H9 (cell line): ENCODE measurements around the gene HLA-DOA. TPM values are rescaled to one million over a fixed set of nuclear protein-coding genes. Genes with fewer than 3 reads are reported as not detected.

ENCODE experiments used
- DNase-seq: peaks from one replicate; pipeline ENCODE4 v3.0.0-alpha.2; 2017
- H2AFZ ChIP-seq: one replicate; pipeline ENCODE4 v1.6.1; 2013; ENCODE audit warnings: mild to moderate bottlenecking, low read length, control low read depth, moderate library complexity
- H2AK5ac ChIP-seq: 2 replicates; pipeline ENCODE4 v1.6.1; 2013; ENCODE audit warnings: low read length, control low read depth, mixed read lengths; ENCODE audit not compliant: insufficient read length
- H2BK120ac ChIP-seq: one replicate; pipeline ENCODE4 v1.6.1; 2013; ENCODE audit warnings: low read depth, mild to moderate bottlenecking, low read length, control low read depth, inconsistent platforms; ENCODE audit not compliant: poor library complexity, severe bottlenecking
- H2BK12ac ChIP-seq: 2 replicates; pipeline ENCODE4 v1.6.1; 2013; ENCODE audit warnings: low read length, control low read depth, mixed read lengths, low read depth; ENCODE audit not compliant: insufficient read length
- H2BK15ac ChIP-seq: 2 replicates; pipeline ENCODE4 v1.6.1; 2013; ENCODE audit warnings: low read depth, low read length, control low read depth
- H2BK20ac ChIP-seq: one replicate; pipeline ENCODE4 v1.6.1; 2013; ENCODE audit warnings: low read depth, mild to moderate bottlenecking, low read length, control low read depth, inconsistent platforms; ENCODE audit not compliant: poor library complexity, severe bottlenecking
- H2BK5ac ChIP-seq: 2 replicates; pipeline ENCODE4 v1.6.1; 2013; ENCODE audit warnings: low read length, control low read depth, mixed read lengths; ENCODE audit not compliant: insufficient read length
- H3K14ac ChIP-seq: 2 replicates; pipeline ENCODE4 v1.6.1; 2013; ENCODE audit warnings: low read length, control low read depth; ENCODE audit not compliant: insufficient read depth
- H3K18ac ChIP-seq: 2 replicates; pipeline ENCODE4 v1.6.1; 2013; ENCODE audit warnings: low read depth, mild to moderate bottlenecking, mixed read lengths, low read length, control low read depth; ENCODE audit not compliant: insufficient read length
- H3K23ac ChIP-seq: 2 replicates; pipeline ENCODE4 v1.6.1; 2013; ENCODE audit warnings: low read length, control low read depth, mixed read lengths, low read depth; ENCODE audit not compliant: insufficient read length
- H3K23me2 ChIP-seq: 2 replicates; pipeline ENCODE4 v1.6.1; 2013; ENCODE audit warnings: low read depth, mild to moderate bottlenecking, mixed read lengths, low read length, control low read depth; ENCODE audit not compliant: insufficient read length, poor library complexity, severe bottlenecking
- H3K27ac ChIP-seq: 2 replicates; pipeline ENCODE4 v1.5.1; 2013; ENCODE audit warnings: low read length, control low read depth, mixed read lengths, low read depth; ENCODE audit not compliant: insufficient read length
- H3K27me3 ChIP-seq: 2 replicates; pipeline ENCODE4 v1.6.1; 2013; ENCODE audit warnings: low read length, control low read depth, inconsistent platforms; ENCODE audit not compliant: insufficient read depth
- H3K4ac ChIP-seq: 2 replicates; pipeline ENCODE4 v1.6.1; 2013; ENCODE audit warnings: low read depth, mild to moderate bottlenecking, control low read depth, inconsistent platforms, low read length, moderate library complexity
- H3K4me1 ChIP-seq: 2 replicates; pipeline ENCODE4 v1.6.1; 2013; ENCODE audit warnings: low read length, control low read depth, inconsistent platforms; ENCODE audit not compliant: insufficient read depth
- H3K4me2 ChIP-seq: 2 replicates; pipeline ENCODE4 v1.6.1; 2013; ENCODE audit warnings: low read length, control low read depth, mixed read lengths; ENCODE audit not compliant: insufficient read length, insufficient read depth
- H3K56ac ChIP-seq: 2 replicates; pipeline ENCODE4 v1.6.1; 2013; ENCODE audit warnings: low read depth, mild to moderate bottlenecking, mixed read lengths, low read length, control low read depth; ENCODE audit not compliant: insufficient read length
- H3K79me1 ChIP-seq: 2 replicates; pipeline ENCODE4 v1.6.1; 2013; ENCODE audit warnings: low read depth, mild to moderate bottlenecking, moderate library complexity, low read length, control low read depth, inconsistent platforms; ENCODE audit not compliant: insufficient read depth, poor library complexity, severe bottlenecking
- H3K79me2 ChIP-seq: 2 replicates; pipeline ENCODE4 v1.6.1; 2013; ENCODE audit warnings: low read length, control low read depth, inconsistent platforms; ENCODE audit not compliant: insufficient read depth
- H3K9ac ChIP-seq: 2 replicates; pipeline ENCODE4 v1.6.1; 2013; ENCODE audit warnings: low read length, control low read depth, mixed read lengths; ENCODE audit not compliant: insufficient read length; ENCODE audit errors: extremely low read depth
- H3K9me3 ChIP-seq: one replicate; pipeline ENCODE4 v1.6.1; 2013; ENCODE audit warnings: low read depth, low read length, inconsistent platforms; ENCODE audit not compliant: control insufficient read depth
- H3T11ph ChIP-seq: one replicate; pipeline ENCODE4 v1.6.1; 2013; ENCODE audit warnings: mild to moderate bottlenecking, low read length, control low read depth, inconsistent platforms
- H4K20me1 ChIP-seq: one replicate; pipeline ENCODE4 v1.6.1; 2013; ENCODE audit not compliant: control insufficient read depth, insufficient read length, insufficient read depth
- H4K5ac ChIP-seq: 2 replicates; pipeline ENCODE4 v1.6.1; 2013; ENCODE audit warnings: low read depth, mild to moderate bottlenecking, mixed read lengths, low read length, control low read depth; ENCODE audit not compliant: insufficient read length
- H4K8ac ChIP-seq: replicated peaks from 2 replicates; pipeline ENCODE4 v1.6.1; 2013; ENCODE audit warnings: low read length, control low read depth, mixed read lengths, low read depth; ENCODE audit not compliant: insufficient read length
- H4K91ac ChIP-seq: 2 replicates; pipeline ENCODE4 v1.6.1; 2013; ENCODE audit warnings: low read depth, mild to moderate bottlenecking, moderate library complexity, mixed read lengths, low read length, control low read depth; ENCODE audit not compliant: insufficient read length
- H3K27ac Mint-ChIP-seq, 3 experiments: 2 replicates in 2 of 3; 3 replicates in 1 of 3; pipeline ENCODE4 v1.8.0; 2020 to 2021; ENCODE audit warnings: mixed read lengths in 3 of 3, mild to moderate bottlenecking in 1 of 3, moderate library complexity in 1 of 3
- H3K27me3 Mint-ChIP-seq: 2 replicates; pipeline ENCODE4 v1.8.0; 2021; ENCODE audit warnings: low read depth, mild to moderate bottlenecking, moderate library complexity, mixed read lengths
- H3K36me3 Mint-ChIP-seq, 3 experiments: 2 replicates in 2 of 3; 3 replicates in 1 of 3; pipeline ENCODE4 v1.8.0; 2020 to 2021; ENCODE audit warnings: low read depth in 3 of 3, mixed read lengths in 3 of 3; ENCODE audit not compliant: insufficient read depth in 1 of 3
- H3K4me1 Mint-ChIP-seq, 2 experiments: 2 replicates each; pipeline ENCODE4 v1.8.0; 2020; ENCODE audit warnings: mixed read lengths in 2 of 2
- H3K4me3 Mint-ChIP-seq, 2 experiments: 2 replicates in 1 of 2; 3 replicates in 1 of 2; pipeline ENCODE4 v1.8.0; 2020 to 2021; ENCODE audit warnings: mild to moderate bottlenecking in 2 of 2, mixed read lengths in 2 of 2, moderate library complexity in 1 of 2
- H3K9me3 Mint-ChIP-seq, 2 experiments: 2 replicates in 1 of 2; 3 replicates in 1 of 2; pipeline ENCODE4 v1.8.0; 2020; ENCODE audit warnings: mild to moderate bottlenecking in 2 of 2, mixed read lengths in 2 of 2, moderate library complexity in 1 of 2
- WGBS: extraction: QIAGEN DNeasy Blood & Tissue Kit; methylation state at CpG from one replicate; pipeline ENCODE4 v1.1.7; 2013; ENCODE audit warnings: missing lambda C conversion rate, low lambda C conversion rate, mixed read lengths; ENCODE audit not compliant: insufficient read length; ENCODE audit errors: extremely low coverage; 5-methylcytosine and 5-hydroxymethylcytosine counted together
- total RNA-seq: library from RNA; stranded (reverse); gene quantifications from 2 replicates; pipeline ENCODE4 v1.2.1, GENCODE V29; 2021
- TF ChIP-seq, protein P1 (sequence below): fragments of 200-600 bp; sonication (generic); conservative IDR thresholded peaks from 3 replicates; pipeline ENCODE4 v1.8.0; 2021; ENCODE audit warnings: antibody characterized with exemption, mild to moderate bottlenecking

Gene HLA-DOA
- total RNA-seq, 1 experiment from 2014 or later: 15.6 TPM

DNA sequence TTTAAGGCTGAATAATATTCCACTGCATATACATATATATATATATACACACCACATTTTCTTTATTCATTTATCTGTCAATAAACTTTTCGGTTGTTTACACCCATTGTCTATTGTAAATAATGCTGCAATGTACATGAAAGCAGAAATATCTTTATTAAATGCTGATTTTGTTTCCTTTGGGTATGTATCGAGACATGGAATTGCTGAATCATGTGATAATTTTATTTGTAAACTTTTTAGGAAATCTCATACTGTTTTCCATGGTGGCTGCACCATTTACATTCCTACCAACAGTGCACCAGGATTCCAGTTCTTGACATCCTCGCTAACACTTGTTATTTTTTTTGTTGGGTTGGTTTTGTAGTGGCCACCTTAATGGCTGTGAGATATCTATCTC is 14.1 kb upstream of the HLA-DOA start:
- no peak overlapping the region for H2BK12ac ChIP-seq
- no peak overlapping the region for H3K23ac ChIP-seq
- no peaks in the 10 kb centered on the region; a peak in 1 of 5 replicates for H3K9me3 Mint-ChIP-seq
- no CpG with 5 or more reads among the region's 3 CpGs for WGBS
- H2AFZ ChIP-seq: no peak overlapping the region
- no peak overlapping the region for H3K4ac ChIP-seq
- no peak overlapping the region for H3K27ac Mint-ChIP-seq
- H2BK20ac ChIP-seq: no peak overlapping the region
- H3K23me2 ChIP-seq: no peaks in the 10 kb centered on the region
- H3K18ac ChIP-seq: no peak overlapping the region
- no peak overlapping the region for H3K9ac ChIP-seq
- H4K20me1 ChIP-seq: no peaks in the 10 kb centered on the region
- H3T11ph ChIP-seq: no peak overlapping the region
- H4K5ac ChIP-seq: no peak overlapping the region
- H3K4me1 Mint-ChIP-seq: peaks cover 0 to 4% of the 10 kb centered on the region in 2 experiments; a peak in 2 of 4 replicates
- H3K14ac ChIP-seq: no peak overlapping the region
- no peak overlapping the region for H3K56ac ChIP-seq
- no peaks in the 10 kb centered on the region for H3K79me1 ChIP-seq
- no peak overlapping the region for H3K4me3 Mint-ChIP-seq
- no peaks in the 10 kb centered on the region; a peak in 1 of 7 replicates for H3K36me3 Mint-ChIP-seq
- DNase-seq: no peak
- H3K4me1 ChIP-seq: no peaks in the 10 kb centered on the region
- no peak overlapping the region for H4K91ac ChIP-seq
- no peak overlapping the region for H2BK15ac ChIP-seq
- no peak overlapping the region for H2AK5ac ChIP-seq
- H3K79me2 ChIP-seq: no peaks in the 10 kb centered on the region
- TF ChIP-seq, protein P1, sequence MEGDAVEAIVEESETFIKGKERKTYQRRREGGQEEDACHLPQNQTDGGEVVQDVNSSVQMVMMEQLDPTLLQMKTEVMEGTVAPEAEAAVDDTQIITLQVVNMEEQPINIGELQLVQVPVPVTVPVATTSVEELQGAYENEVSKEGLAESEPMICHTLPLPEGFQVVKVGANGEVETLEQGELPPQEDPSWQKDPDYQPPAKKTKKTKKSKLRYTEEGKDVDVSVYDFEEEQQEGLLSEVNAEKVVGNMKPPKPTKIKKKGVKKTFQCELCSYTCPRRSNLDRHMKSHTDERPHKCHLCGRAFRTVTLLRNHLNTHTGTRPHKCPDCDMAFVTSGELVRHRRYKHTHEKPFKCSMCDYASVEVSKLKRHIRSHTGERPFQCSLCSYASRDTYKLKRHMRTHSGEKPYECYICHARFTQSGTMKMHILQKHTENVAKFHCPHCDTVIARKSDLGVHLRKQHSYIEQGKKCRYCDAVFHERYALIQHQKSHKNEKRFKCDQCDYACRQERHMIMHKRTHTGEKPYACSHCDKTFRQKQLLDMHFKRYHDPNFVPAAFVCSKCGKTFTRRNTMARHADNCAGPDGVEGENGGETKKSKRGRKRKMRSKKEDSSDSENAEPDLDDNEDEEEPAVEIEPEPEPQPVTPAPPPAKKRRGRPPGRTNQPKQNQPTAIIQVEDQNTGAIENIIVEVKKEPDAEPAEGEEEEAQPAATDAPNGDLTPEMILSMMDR: no peak
- H3K27ac ChIP-seq: no peak overlapping the region
- no peak overlapping the region for H4K8ac ChIP-seq
- no peaks in the 10 kb centered on the region for H3K27me3 ChIP-seq
- no peak overlapping the region for H2BK5ac ChIP-seq
- no peak overlapping the region for H2BK120ac ChIP-seq
- H3K27me3 Mint-ChIP-seq: peaks cover 14% of the 10 kb centered on the region
- H3K9me3 ChIP-seq: no peaks in the 10 kb centered on the region
- no peak overlapping the region for H3K4me2 ChIP-seq
